Activated CD4-positive, alpha-beta T cell treated with anti-CD3 and anti-CD28 coated beads, Interleukin-2, amount 50 U/mL, for 4 hours (primary cell): ENCODE measurements around the gene FRY.
"Not testable (repeated sequence)": the region's sequence is repeated elsewhere in the genome, so short reads cannot be mapped to it uniquely, and the experiment has no call there.

Experiments used
- DNase-seq, 2 experiments: peaks; one replicate each; pipeline ENCODE4 v3.0.0-alpha.2; 2020

FRY gene

DNA sequence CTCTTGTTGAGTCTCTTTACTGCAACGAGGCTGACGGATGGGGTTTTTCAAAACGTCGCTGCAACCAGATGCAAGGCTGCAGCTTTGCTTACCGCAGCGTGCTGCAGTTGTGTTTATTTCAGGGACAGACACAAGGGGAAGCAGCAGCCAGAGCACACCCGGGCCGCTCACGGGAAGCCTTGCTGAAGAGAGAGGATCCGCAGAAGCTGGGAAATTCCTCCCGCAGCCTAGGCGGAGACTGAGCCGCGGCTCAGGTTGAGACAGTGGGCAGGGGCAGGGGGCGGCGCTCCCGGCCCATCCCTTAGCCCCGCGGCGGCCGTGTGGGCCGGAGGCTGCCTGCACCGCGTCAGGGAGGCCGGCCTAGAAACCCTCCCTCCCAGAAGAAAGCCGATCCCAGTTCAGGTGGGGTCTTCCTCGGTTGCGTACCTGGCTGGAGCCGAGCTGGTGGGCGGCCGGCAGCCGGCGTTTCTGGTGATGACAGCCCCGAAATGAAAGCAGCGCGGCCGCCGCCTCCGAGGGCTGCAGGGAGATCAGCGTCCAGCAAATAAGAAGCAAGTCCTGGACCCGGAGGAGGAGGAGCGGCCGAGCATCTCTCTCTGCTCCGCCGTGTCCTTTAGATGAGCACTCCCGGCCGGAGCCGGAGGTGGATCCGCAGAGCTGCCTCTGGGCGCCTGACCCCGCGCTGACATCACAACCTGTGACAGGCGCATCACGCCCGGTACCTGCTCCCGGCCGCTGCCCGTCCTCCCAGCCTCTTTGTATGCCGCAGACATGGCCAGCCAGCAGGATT lies at the start of gene FRY:
Gene FRY (plus strand): TSS at position 750 of the 790 bp plus-strand sequence. CDS start 22 bp downstream, at position 772.
- peak; percentile 2 to 8 for DNase-seq

DNA sequence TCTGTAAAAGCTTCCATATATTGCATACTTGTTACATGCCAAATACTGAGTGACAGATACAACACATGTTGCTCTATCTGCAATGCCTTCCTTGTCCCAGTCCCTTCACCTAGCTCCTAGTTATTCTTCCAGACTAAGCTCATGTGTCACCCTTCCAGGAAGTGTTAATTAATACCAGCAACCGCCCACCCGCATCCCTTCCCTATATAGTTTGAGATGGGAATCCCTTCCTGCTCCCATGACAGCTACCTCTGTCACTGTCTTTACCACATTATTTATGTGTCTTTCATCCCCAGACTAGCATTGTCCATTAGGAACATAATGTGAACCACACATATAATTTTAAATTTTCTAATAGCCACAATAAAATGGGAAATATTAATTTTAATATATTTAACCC lies 49.5 kb upstream of the FRY start:
- DNase-seq = no peak

GRCh38 chr13:31982540-31982939 lies 49.0 kb upstream of the FRY start:
- DNase-seq = no peak

- DNase-seq = not testable (repeated sequence)
These were observed 47.9 kb upstream of the FRY start for GRCh38 chr13:31983696-31984095.

- not testable (repeated sequence) for DNase-seq
These were observed 47.2 kb upstream of the FRY start for GRCh38 chr13:31984388-31984787.

GRCh38 chr13:31986676-31987470 lies 44.7 kb upstream of the FRY start:
- DNase-seq = no peak

- DNase-seq = no peak
These were observed 43.9 kb upstream of the FRY start for GRCh38 chr13:31987535-31988170.

DNA sequence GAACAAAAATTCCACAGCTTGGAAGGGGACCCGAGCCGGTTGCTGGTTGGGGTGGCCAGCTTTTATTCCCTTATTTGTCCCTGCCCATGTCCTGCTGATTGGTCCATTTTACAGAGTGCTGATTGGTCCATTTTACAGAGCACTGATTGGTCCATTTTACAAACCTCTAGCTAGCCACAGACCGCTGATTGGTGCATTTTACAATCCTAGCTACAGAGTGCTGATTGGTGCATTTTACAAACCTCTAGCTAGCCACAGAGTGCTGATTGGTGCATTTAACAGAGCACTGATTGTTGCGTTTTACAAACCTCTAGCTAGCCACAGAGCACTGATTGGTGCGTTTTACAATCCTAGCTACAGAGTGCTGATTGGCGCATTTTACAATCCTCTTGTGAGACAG lies 37.2 kb upstream of the FRY start:
- DNase-seq = not testable (repeated sequence)

DNA sequence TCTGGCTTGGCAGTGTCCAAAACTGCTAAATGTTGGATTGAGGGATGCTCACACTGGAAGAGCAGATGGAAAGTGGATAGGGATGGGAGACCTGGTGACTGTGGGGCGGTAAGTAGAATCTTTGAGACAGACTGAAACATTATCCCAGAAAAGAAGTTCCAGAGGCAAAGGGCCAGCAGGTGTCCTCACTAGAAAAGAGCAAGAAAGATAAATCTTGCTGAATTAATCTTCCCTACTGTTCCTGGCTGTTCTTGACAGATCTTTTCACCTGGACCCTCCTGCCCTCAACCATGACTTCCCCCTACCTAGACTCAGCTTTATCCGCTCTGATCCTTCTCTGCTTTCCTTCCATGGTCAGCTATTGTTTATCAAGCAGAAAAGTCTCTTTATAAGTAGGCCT lies 35.0 kb upstream of the FRY start:
- no peak for DNase-seq

DNA sequence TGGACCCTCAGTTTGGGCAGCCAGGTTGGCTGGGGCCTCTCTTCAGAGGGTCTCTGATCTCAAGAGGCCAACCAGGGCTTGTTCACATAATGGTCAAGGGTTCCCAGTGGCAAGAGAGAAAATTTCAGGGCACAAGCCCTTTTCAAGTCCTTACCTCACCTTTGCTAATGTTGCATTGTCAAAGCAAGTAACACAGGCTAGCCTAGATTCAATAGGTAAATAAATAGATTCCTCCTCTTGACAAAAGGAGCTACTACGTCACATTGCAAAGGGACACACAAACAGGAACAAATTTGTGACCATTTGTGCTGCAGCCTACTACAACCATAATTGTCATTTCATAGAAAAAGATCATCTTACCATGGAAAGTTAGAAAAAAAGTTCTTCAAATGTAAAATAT lies 33.9 kb upstream of the FRY start:
- DNase-seq = no peak

DNA sequence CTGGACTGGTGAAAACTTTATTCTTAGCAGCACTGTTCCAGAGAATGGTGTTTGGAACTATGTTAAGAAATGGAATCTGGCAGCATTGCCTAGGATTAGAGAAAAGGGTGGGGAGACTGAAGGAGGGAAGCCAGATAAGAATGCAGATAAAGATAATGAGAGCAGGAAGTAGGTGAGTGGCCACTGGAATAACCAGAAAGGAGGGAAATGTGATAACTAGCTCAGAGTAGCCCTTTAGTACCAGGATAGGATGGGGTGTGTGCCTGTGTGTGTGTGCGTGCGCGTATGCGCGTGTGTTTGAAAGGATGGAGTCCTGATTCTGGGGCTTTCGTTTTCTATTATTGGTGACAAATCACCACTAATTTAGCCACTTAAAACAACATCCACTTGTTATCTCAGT lies 33.4 kb upstream of the FRY start:
- no peak for DNase-seq

DNA sequence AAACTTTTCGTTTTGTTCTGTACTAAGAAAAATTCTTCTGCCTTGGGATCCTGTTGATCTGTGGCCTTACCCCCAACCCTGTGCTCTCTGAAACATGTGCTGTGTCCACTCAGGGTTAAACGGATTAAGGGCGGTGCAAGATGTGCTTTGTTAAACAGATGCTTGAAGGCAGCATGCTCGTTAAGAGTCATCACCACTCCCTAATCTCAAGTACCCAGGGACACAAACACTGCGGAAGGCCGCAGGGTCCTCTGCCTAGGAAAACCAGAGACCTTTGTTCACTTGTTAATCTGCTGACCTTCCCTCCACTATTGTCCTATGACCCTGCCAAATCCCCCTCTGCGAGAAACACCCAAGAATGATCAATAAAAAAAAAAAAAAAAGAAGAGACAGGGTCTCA lies 30.8 kb upstream of the FRY start:
- not testable (repeated sequence) for DNase-seq

DNA sequence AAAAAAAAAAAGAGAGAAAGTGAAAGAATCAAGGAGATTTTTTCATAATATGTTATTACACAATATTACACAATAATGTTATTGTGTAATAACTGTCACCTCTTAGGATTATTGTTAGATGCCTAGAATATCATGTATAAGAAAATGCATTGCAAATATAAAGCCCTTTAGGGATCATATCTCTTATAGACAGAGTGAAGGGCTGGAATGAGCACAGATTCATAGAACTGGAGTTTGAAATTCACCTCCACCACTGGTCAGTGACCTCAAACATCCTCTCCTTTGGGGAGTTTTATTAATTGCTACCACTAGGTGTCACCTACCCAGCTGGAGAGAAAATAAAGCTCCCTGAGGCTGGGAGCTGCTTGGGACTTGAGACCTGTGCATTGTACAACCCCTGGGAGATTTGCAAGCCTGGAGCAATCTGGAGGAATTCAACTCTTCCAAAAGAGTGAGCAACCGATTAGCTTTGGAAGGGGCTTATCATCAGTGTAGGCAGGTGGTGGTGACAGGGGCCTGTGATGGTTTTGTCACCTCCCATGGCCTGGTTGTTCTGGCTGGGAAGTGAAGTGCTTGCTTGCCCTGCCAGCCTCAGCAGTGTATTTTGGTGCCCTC lies 30.3 kb upstream of the FRY start:
- no peak for DNase-seq

DNA sequence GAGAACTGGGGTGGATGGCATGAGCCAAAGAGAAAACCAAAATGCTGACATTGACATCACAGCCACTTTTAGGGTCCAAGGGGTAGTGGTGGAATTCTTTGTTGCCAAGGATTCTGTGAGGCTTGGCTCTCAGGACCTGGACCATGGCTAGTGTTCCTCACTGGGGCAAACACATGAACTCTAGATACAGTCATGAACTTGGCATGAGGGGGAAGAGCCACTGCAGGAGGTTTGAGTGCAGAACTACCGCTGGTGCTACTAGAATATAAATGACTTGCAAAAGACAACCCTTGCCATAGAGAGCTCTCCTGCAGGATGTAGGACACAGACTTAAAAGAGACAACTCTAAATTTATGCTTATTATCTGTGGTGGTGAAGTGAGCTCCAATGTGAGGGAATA lies 29.8 kb upstream of the FRY start:
- no peak for DNase-seq

- DNase-seq = no peak
These were observed 28.7 kb upstream of the FRY start for GRCh38 chr13:32002873-32003272.

DNA sequence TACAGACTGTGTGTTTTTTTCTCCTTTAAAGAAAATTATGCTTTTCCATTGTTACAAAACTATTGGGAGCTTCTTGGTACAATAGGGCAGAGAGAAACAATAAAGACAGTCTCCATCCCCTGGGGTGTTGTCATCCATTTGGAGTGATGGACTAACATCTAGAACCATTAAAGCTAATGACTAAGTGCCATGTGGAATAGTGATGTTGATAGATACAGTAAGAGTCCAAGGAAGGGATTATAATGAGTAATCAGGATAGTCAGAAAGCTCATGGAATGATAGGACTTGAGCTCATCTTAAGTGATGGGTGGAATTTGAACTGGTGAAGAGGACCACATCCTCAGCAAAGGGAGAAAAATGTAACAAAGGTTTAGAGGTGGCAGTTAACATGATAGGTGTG lies 24.1 kb upstream of the FRY start:
- DNase-seq = no peak

GRCh38 chr13:32008518-32009175 lies 22.9 kb upstream of the FRY start:
- no peak for DNase-seq

DNA sequence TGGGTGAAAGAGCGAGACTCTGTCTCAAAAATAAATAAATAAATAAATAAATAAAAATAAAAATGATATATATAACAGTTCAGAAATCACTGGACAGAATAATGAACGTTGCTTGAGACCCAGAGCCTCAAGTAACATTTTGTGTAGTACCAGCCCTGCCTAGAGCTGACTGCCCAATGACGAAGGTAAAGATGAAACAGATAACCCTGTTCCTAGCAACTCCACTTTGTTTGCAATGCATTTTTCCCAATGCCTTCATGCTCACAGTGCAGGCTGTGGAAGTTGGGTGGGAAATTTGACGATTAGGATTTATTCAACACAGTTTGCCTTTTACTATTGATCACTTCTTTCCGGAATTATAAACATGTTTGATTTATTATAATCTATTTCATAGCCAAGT lies 22.2 kb upstream of the FRY start:
- DNase-seq = no peak

- no peak for DNase-seq
These were observed 21.4 kb upstream of the FRY start for GRCh38 chr13:32010136-32010535.

- no peak for DNase-seq
These were observed 19.6 kb upstream of the FRY start for GRCh38 chr13:32011971-32012370.

- no peak for DNase-seq
These were observed 18.4 kb upstream of the FRY start for GRCh38 chr13:32013181-32013580.

DNA sequence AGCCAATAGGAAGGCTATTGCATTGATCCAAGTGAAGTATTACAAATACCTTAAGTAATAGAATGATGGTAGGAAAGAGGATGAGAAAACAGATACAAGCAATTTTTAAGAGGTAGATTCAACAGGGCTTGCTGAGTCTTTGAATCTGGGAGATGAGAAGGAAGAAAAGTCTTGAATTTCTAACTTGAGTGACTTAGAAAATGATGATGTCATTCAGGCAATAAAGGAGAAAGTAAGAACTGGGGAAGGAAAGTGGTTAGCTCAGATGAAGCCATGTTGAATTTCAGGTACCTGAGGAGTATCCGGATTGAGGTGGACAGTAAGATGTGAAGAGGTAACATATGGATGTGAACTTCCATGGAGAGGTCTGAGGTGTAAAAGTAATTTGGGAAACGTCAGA lies 15.5 kb upstream of the FRY start:
- DNase-seq = no peak

DNA sequence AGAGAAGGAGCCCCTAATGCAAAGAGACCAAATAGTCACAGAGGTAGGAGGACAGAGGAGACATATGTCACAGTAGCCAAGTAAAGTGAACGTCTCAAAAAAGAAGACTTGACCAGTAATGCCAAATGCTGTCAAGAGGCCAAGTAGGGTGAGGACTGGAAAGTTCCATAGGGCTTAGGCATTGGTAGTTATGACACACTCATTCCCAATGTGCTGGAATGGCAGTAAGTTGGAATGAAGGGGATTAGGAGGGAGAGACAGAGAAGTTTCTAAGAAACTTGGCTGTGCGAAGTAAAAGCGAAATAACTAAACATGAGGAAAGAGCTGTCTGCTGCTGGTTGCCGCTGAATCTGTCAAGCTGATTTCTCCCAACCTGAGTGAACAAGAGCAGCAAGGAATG lies 14.9 kb upstream of the FRY start:
- DNase-seq = no peak
